Suprapubic skin (tissue), 4 donors: ENCODE data around the gene PSTPIP2.

ENCODE experiments used
- CTCF ChIP-seq, 2 donors: fragments of 200-600 bp in 1 of 2; fragments of 450-650 bp in 1 of 2; sonication (generic) in 1 of 2; IDR thresholded peaks; one replicate each; pipeline ENCODE4 v1.5.1; 2016 to 2019; ENCODE audit warnings: antibody characterized with exemption in 2 of 2, mild to moderate bottlenecking in 1 of 2, moderate library complexity in 1 of 2
- EP300 ChIP-seq: sonication (generic); formaldehyde crosslinking; IDR thresholded peaks from one replicate; pipeline ENCODE4 v1.6.1; 2017; ENCODE audit warnings: antibody characterized with exemption
- POLR2A ChIP-seq, 2 donors: fragments of 450-650 bp; IDR thresholded peaks; one replicate each; pipeline ENCODE4 v1.6.1; 2017; ENCODE audit warnings: antibody characterized with exemption in 2 of 2, mild to moderate bottlenecking in 2 of 2, moderate library complexity in 2 of 2
- POLR2AphosphoS5 ChIP-seq, 3 donors: sonication (generic); formaldehyde crosslinking; IDR thresholded peaks; one replicate each; pipeline ENCODE4 v1.6.1; 2017; ENCODE audit warnings: antibody characterized with exemption in 3 of 3

- TF ChIP-seq CTCF (IDR thresholded peaks at IDR 0.05), result no peak
- no peak for TF ChIP-seq POLR2A (IDR thresholded peaks at IDR 0.05)
- no peak for TF ChIP-seq POLR2AphosphoS5 (IDR thresholded peaks at IDR 0.05)
- TF ChIP-seq EP300, result no peak
These were observed 18.5 kb downstream of the PSTPIP2 start for GRCh38 chr18:46053368-46054095.
